HEK293 (cell line): Measurements from ENCODE around the gene DBX1.

ENCODE experiments used
- CTCF ChIA-PET: fragments of 350-600 bp; formaldehyde crosslinking; extraction: SDS; loops from one replicate; lab custom pipeline; 2021; ENCODE audit warnings: antibody characterized with exemption; lab: Yijun Ruan, JAX
- POLR2A ChIA-PET: fragments of 300-600 bp; formaldehyde crosslinking; extraction: SDS; loops from one replicate; lab custom pipeline; 2020; ENCODE audit warnings: antibody characterized with exemption, inconsistent platforms; lab: Yijun Ruan, JAX
- H3K27ac ChIP-seq: fragments of 200-500 bp; sonication (Bioruptor generic); 2 replicates; pipeline ENCODE4 v1.5.1; 2014; ENCODE audit warnings: low read depth, low read length, control low read depth, inconsistent platforms; ENCODE audit errors: extremely low read depth
- H3K36me3 ChIP-seq, 2 experiments: fragments of 200-500 bp in 1 of 2; sonication (Bioruptor generic) in 1 of 2; 1 replicate in 1 of 2; 2 replicates in 1 of 2; pipeline ENCODE4 v1.5.1; 2014 to 2017; ENCODE audit warnings: inconsistent platforms in 2 of 2, low read length in 2 of 2; ENCODE audit not compliant: control insufficient read depth in 2 of 2, insufficient read depth in 1 of 2
- H3K4me1 ChIP-seq: fragments of 200-500 bp; sonication (Bioruptor generic); 2 replicates; pipeline ENCODE4 v1.5.1; 2014; ENCODE audit warnings: mild to moderate bottlenecking, low read length, inconsistent platforms; ENCODE audit not compliant: control insufficient read depth, insufficient read depth
- H3K4me3 ChIP-seq: 2 replicates; pipeline ENCODE4 v1.5.1; 2011; ENCODE audit warnings: low read depth, mild to moderate bottlenecking, control low read depth, low read length, moderate library complexity
- H3K9me3 ChIP-seq: fragments of 200-500 bp; sonication (Bioruptor generic); 2 replicates; pipeline ENCODE4 v1.5.1; 2014; ENCODE audit warnings: low read depth, low read length, inconsistent platforms; ENCODE audit not compliant: control insufficient read depth, insufficient read depth
- INSM2 ChIP-seq: fragments of 450-650 bp; formaldehyde crosslinking; IDR thresholded peaks from 2 replicates; pipeline ENCODE4 v1.5.1; 2016; ENCODE audit warnings: missing biosample characterization, missing genetic modification characterization
- KLF9 ChIP-seq: fragments of 450-650 bp; formaldehyde crosslinking; IDR thresholded peaks from 2 replicates; pipeline ENCODE4 v1.5.1; 2016; ENCODE audit warnings: missing biosample characterization, missing genetic modification characterization, low read depth
- SCRT2 ChIP-seq: fragments of 450-650 bp; formaldehyde crosslinking; IDR thresholded peaks from 2 replicates; pipeline ENCODE4 v1.5.1; 2016; ENCODE audit warnings: missing biosample characterization, missing genetic modification characterization
- SP3 ChIP-seq: fragments of 450-650 bp; formaldehyde crosslinking; IDR thresholded peaks from 2 replicates; pipeline ENCODE4 v1.5.1; 2016; ENCODE audit warnings: missing biosample characterization, missing genetic modification characterization
- ZBTB17 ChIP-seq: fragments of 450-650 bp; formaldehyde crosslinking; IDR thresholded peaks from 2 replicates; pipeline ENCODE4 v1.5.1; 2016; ENCODE audit warnings: missing biosample characterization, missing genetic modification characterization
- ZBTB48 ChIP-seq: fragments of 450-650 bp; formaldehyde crosslinking; IDR thresholded peaks from 2 replicates; pipeline ENCODE4 v1.5.1; 2016; ENCODE audit warnings: missing biosample characterization, missing genetic modification characterization
- ZEB2 ChIP-seq: fragments of 450-650 bp; formaldehyde crosslinking; IDR thresholded peaks from 2 replicates; pipeline ENCODE4 v1.5.1; 2016; ENCODE audit warnings: missing biosample characterization, missing genetic modification characterization
- ZFP37 ChIP-seq: fragments of 450-650 bp; formaldehyde crosslinking; IDR thresholded peaks from 2 replicates; pipeline ENCODE4 v1.5.1; 2016; ENCODE audit warnings: missing biosample characterization, missing genetic modification characterization
- ZFP41 ChIP-seq: fragments of 450-650 bp; formaldehyde crosslinking; IDR thresholded peaks from 2 replicates; pipeline ENCODE4 v1.5.1; 2016; ENCODE audit warnings: missing biosample characterization, missing genetic modification characterization, borderline replicate concordance
- ZFP69B ChIP-seq: fragments of 450-650 bp; formaldehyde crosslinking; IDR thresholded peaks from 2 replicates; pipeline ENCODE4 v1.5.1; 2016; ENCODE audit warnings: missing biosample characterization, missing genetic modification characterization
- ZNF157 ChIP-seq: fragments of 450-650 bp; formaldehyde crosslinking; IDR thresholded peaks from 2 replicates; pipeline ENCODE4 v1.5.1; 2016; ENCODE audit warnings: missing biosample characterization, missing genetic modification characterization
- ZNF2 ChIP-seq: fragments of 450-650 bp; formaldehyde crosslinking; IDR thresholded peaks from 2 replicates; pipeline ENCODE4 v1.5.1; 2016; ENCODE audit warnings: missing biosample characterization, missing genetic modification characterization
- ZNF324 ChIP-seq: fragments of 450-650 bp; formaldehyde crosslinking; IDR thresholded peaks from 2 replicates; pipeline ENCODE4 v1.5.1; 2016; ENCODE audit warnings: missing biosample characterization, missing genetic modification characterization
- ZNF449 ChIP-seq: fragments of 450-650 bp; formaldehyde crosslinking; IDR thresholded peaks from 2 replicates; pipeline ENCODE4 v1.5.1; 2017; ENCODE audit warnings: missing biosample characterization, mild to moderate bottlenecking, missing genetic modification characterization, moderate library complexity
- ZNF501 ChIP-seq: fragments of 450-650 bp; formaldehyde crosslinking; IDR thresholded peaks from 2 replicates; pipeline ENCODE4 v1.5.1; 2016; ENCODE audit warnings: missing biosample characterization, missing genetic modification characterization
- ZNF514 ChIP-seq: fragments of 450-650 bp; formaldehyde crosslinking; IDR thresholded peaks from 2 replicates; pipeline ENCODE4 v1.5.1; 2016; ENCODE audit warnings: missing biosample characterization, missing genetic modification characterization
- ZNF585B ChIP-seq: fragments of 450-650 bp; formaldehyde crosslinking; IDR thresholded peaks from 2 replicates; pipeline ENCODE4 v1.5.1; 2016; ENCODE audit warnings: missing biosample characterization, missing genetic modification characterization
- ZNF654 ChIP-seq: fragments of 450-650 bp; formaldehyde crosslinking; IDR thresholded peaks from 2 replicates; pipeline ENCODE4 v1.5.1; 2016; ENCODE audit warnings: low read depth, missing biosample characterization, missing genetic modification characterization
- ZSCAN18 ChIP-seq: fragments of 450-650 bp; formaldehyde crosslinking; IDR thresholded peaks from 2 replicates; pipeline ENCODE4 v1.5.1; 2016; ENCODE audit warnings: missing biosample characterization, missing genetic modification characterization
- TF ChIP-seq, protein P1 (sequence below): fragments of 450-650 bp; formaldehyde crosslinking; IDR thresholded peaks from 2 replicates; pipeline ENCODE4 v1.5.1; 2016; ENCODE audit warnings: missing biosample characterization, missing genetic modification characterization
- TF ChIP-seq, protein P2 (sequence below): fragments of 450-650 bp; formaldehyde crosslinking; IDR thresholded peaks from 2 replicates; pipeline ENCODE4 v1.5.1; 2016; ENCODE audit warnings: missing biosample characterization, missing genetic modification characterization

Gene DBX1

DNA sequence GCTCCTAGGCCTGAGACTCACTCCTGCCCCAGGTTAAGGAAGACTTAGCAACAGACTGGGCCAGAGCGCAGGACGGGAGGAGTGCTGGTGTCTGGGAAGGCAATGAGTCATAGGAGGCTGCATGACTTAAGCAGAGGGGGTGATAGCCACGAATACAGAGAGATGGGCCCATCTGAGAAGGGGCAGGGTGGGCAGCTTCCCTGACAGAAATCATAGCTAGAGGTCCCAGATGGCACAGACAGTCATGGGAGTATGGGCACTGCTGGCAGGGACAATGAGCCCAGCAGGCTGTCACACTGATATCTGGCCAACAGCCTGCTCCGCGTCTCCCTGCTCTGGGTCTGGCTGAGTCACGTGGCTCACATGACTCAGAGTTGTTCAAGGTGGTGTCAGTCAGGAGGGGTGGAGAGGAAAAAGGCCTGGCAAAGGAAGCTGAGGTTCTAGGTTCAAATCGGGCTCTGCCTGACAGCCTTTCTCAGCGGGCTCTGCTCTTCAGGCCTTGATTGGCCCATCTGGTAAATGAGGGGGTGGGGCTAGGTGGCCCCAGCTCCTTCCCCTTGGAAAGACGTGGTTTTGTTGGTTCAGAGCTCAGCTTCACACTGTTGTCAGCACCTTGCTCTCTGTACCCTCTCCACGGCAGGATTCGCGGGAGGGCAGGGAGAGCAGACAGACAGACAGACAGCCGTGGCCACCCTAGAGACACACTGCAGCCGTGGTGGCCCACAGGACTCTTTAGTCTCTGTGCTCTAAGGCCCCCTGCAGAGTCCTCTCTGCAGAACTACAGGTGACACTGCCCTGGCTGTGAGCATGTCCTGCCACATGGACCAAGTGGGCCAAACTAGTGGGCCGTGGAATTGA lies 47.8 kb downstream of the DBX1 start (continued):
- TF ChIP-seq ZSCAN18 (no peak), ZNF449 (tag by site-specific recombination) (peak; percentile 50; the same call in 1 of the 2 replicates), ZBTB17 (tag by site-specific recombination) (peak; percentile 95), INSM2 (tag by site-specific recombination) (0 out of 2 replicates have a peak, but pooled peaks have one; percentile 36), ZNF324 (no peak; the same call in 1 of the 2 replicates), ZFP69B (tag by site-specific recombination) (peak; percentile 94)

- H3K27ac ChIP-seq, result peak overlapping the region; percentile 38
- no peaks in the 10 kb centered on the region for H3K9me3 ChIP-seq
- no peak for TF ChIP-seq ZNF2 (tag by site-specific recombination)
- no peak for TF ChIP-seq ZNF157
- no peak for TF ChIP-seq ZNF585B (tag by site-specific recombination)
- H3K36me3 ChIP-seq, result peaks cover 0 to 27% of the 10 kb centered on the region in 2 experiments; a peak in 1 of 3 replicates
- no peak overlapping the region for H3K4me3 ChIP-seq
- CTCF ChIA-PET, result interaction anchor here (0.8 to 8.6 kb wide), 28 partner anchors 10 to 554 kb away, joined by 3 to 70 read pairs (median 4); no protein-coding TSS in a partner anchor
- POLR2A ChIA-PET, result interaction anchor here (0.5 to 1.5 kb wide), 2 partner anchors 61 to 84 kb away, joined by 4 to 7 read pairs; no protein-coding TSS in a partner anchor
- peaks cover 3% of the 10 kb centered on the region; the same call in 1 of the 2 replicates for H3K4me1 ChIP-seq
Measured at GRCh38 chr11:20111871-20112270, 48.4 kb downstream of the DBX1 start.

DNA sequence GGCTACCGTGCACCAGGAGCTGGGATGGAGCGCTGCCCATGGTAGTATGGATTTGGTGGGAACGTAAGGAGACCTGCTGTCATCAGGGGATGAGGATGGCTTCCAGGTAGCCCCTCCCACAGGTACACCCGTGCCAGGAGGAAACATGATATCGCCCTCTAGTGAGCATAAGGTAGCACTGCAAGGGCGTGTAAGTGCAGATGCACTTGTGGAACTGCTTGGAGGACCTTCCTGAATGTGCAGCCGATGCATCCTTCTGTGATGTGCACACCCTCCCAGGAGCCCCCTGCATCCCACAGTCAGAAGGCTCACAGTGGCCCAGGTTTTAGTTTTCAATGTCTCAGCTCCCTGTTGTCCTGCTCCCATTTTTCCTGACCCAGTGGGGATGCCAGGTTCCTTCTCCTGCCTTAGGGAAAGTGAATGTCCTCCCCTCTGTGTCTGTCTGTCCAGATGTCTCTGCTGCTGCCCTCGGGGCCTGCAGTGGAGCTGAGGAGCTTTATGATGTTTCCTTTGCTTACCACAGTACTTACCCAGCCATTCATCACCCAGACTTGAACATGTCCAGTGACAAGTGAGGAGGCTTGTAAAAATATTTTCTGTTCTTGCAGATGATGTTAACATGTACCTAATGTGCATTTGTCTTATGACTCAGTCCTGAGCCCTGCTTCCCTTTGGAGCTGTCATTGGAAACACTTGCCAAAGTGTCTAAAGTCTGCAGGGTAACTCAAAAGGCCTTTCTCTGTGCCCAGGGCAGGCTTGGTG lies 49.2 kb downstream of the DBX1 start:
- CTCF ChIA-PET, result interaction anchor here (0.5 to 8.6 kb wide), 37 partner anchors 11 to 550 kb away, joined by 3 to 70 read pairs (median 4); no protein-coding TSS in a partner anchor
- Histone ChIP-seq H3K4me3 (no peak overlapping the region), H3K4me1 (peaks cover 3% of the 10 kb centered on the region; the same call in 1 of the 2 replicates), H3K36me3 (peaks cover 0 to 23% of the 10 kb centered on the region in 2 experiments; a peak in 1 of 3 replicates), H3K9me3 (no peaks in the 10 kb centered on the region), H3K27ac (no peak overlapping the region)
- POLR2A ChIA-PET, result no interaction called here
- peak; percentile 70 for TF ChIP-seq ZNF654 (tag by site-specific recombination)
- 0 out of 2 replicates have a peak, but pooled peaks have one; percentile 44 for TF ChIP-seq ZFP37 (tag by site-specific recombination)
- TF ChIP-seq, protein P1, sequence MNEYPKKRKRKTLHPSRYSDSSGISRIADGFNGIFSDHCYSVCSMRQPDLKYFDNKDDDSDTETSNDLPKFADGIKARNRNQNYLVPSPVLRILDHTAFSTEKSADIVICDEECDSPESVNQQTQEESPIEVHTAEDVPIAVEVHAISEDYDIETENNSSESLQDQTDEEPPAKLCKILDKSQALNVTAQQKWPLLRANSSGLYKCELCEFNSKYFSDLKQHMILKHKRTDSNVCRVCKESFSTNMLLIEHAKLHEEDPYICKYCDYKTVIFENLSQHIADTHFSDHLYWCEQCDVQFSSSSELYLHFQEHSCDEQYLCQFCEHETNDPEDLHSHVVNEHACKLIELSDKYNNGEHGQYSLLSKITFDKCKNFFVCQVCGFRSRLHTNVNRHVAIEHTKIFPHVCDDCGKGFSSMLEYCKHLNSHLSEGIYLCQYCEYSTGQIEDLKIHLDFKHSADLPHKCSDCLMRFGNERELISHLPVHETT (tag by site-specific recombination), result 0 out of 2 replicates have a peak, but pooled peaks have one; percentile 26
- TF ChIP-seq, protein P2, sequence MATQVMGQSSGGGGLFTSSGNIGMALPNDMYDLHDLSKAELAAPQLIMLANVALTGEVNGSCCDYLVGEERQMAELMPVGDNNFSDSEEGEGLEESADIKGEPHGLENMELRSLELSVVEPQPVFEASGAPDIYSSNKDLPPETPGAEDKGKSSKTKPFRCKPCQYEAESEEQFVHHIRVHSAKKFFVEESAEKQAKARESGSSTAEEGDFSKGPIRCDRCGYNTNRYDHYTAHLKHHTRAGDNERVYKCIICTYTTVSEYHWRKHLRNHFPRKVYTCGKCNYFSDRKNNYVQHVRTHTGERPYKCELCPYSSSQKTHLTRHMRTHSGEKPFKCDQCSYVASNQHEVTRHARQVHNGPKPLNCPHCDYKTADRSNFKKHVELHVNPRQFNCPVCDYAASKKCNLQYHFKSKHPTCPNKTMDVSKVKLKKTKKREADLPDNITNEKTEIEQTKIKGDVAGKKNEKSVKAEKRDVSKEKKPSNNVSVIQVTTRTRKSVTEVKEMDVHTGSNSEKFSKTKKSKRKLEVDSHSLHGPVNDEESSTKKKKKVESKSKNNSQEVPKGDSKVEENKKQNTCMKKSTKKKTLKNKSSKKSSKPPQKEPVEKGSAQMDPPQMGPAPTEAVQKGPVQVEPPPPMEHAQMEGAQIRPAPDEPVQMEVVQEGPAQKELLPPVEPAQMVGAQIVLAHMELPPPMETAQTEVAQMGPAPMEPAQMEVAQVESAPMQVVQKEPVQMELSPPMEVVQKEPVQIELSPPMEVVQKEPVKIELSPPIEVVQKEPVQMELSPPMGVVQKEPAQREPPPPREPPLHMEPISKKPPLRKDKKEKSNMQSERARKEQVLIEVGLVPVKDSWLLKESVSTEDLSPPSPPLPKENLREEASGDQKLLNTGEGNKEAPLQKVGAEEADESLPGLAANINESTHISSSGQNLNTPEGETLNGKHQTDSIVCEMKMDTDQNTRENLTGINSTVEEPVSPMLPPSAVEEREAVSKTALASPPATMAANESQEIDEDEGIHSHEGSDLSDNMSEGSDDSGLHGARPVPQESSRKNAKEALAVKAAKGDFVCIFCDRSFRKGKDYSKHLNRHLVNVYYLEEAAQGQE (tag by site-specific recombination), result peak; percentile 73; the same call in 1 of the 2 replicates
- peak; percentile 90 for TF ChIP-seq SCRT2 (tag by site-specific recombination)
- no peak for TF ChIP-seq ZBTB48 (tag by site-specific recombination)
- no peak for TF ChIP-seq ZNF514 (tag by site-specific recombination)
- TF ChIP-seq KLF9 (tag by site-specific recombination), result peak; percentile 27; the same call in 1 of the 2 replicates
- TF ChIP-seq ZFP41 (tag by site-specific recombination), result no peak
- TF ChIP-seq SP3 (tag by site-specific recombination), result peak; percentile 22; the same call in 1 of the 2 replicates
- TF ChIP-seq ZNF501, result 0 out of 2 replicates have a peak, but pooled peaks have one; percentile 32
- TF ChIP-seq ZEB2, result peak; percentile 66; the same call in 1 of the 2 replicates
